Memory B cell (primary cell): ENCODE results near the gene STK16.

ENCODE experiments used
- ATAC-seq: fragments of 150-1000 bp; cut with Tn5 transposase; 2 replicates; pipeline ENCODE4 v1.10.0; 2021; ENCODE audit warnings: low read depth, mild to moderate bottlenecking, moderate library complexity
- DNase-seq, 2 donors: peaks; one replicate each; pipeline ENCODE4 v3.0.0; 2022; ENCODE audit warnings: low spot score in 2 of 2
- H3K27ac Mint-ChIP-seq: one replicate; pipeline ENCODE4 v1.8.0; 2022; ENCODE audit warnings: mild to moderate bottlenecking, moderate library complexity, mixed read lengths
- H3K27me3 Mint-ChIP-seq: one replicate; pipeline ENCODE4 v1.8.0; 2022; ENCODE audit warnings: mixed read lengths
- H3K36me3 Mint-ChIP-seq: one replicate; pipeline ENCODE4 v1.8.0; 2022; ENCODE audit warnings: mild to moderate bottlenecking, mixed read lengths
- H3K4me1 Mint-ChIP-seq: one replicate; pipeline ENCODE4 v1.8.0; 2022; ENCODE audit warnings: mixed read lengths
- H3K4me3 Mint-ChIP-seq: one replicate; pipeline ENCODE4 v1.8.0; 2022; ENCODE audit warnings: mild to moderate bottlenecking, moderate library complexity, mixed read lengths
- H3K9me3 Mint-ChIP-seq: one replicate; pipeline ENCODE4 v1.8.0; 2022; ENCODE audit warnings: mixed read lengths

STK16 gene

DNA sequence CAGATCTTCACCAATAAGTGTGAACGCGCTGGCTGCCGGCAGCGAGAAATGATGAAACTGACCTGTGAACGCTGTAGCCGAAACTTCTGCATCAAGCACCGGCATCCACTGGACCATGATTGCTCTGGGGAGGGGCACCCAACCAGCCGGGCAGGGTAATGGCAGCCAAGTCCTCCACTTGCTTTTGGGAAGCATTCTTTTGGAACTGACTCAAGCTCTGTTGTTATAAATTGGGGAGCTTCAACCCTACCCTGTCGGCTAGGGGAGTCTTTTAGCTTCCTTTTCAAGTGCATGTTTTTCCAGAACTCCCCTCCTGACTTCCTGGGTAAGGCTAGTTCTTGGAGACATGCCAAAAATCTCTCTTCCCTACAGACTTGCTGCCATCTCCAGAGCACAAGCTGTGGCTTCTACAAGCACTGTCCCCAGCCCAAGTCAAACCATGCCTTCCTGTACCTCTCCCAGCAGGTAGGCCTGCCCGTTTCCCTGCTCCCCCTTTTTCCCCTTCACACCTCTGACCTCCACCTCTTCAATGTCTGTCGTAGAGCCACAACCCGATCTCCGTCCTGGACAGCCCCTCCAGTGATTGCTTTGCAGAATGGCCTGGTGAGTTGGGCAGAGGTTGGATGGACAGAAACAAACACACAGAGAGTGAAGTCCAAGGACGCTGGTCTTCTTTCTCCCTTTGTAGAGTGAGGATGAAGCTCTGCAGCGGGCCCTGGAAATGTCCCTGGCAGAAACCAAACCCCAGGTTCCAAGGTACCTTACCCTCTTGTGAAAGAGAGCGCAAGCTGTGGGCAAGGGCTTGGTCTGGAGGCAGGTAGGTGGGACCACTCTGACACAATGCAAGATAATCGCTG, 37.2 kb upstream of the STK16 start:
- no peak for DNase-seq
- Mint-ChIP-seq H3K4me1 (peaks cover 19% of the 10 kb centered on the region), H3K4me3 (peak overlapping the region; percentile 82), H3K36me3 (no peaks in the 10 kb centered on the region), H3K27me3 (no peaks in the 10 kb centered on the region), H3K9me3 (no peaks in the 10 kb centered on the region), H3K27ac (no peak overlapping the region)
- ATAC-seq = no peak

- H3K9me3 Mint-ChIP-seq = no peaks in the 10 kb centered on the region
- no peak for DNase-seq
- peaks cover 19% of the 10 kb centered on the region for H3K4me1 Mint-ChIP-seq
- no peaks in the 10 kb centered on the region for H3K27me3 Mint-ChIP-seq
- no peak overlapping the region for H3K4me3 Mint-ChIP-seq
- no peak for ATAC-seq
- H3K27ac Mint-ChIP-seq = peak overlapping the region; percentile 28
- peaks cover 3% of the 10 kb centered on the region for H3K36me3 Mint-ChIP-seq
These were observed 35.8 kb upstream of the STK16 start for GRCh38 chr2:219209236-219210195.

DNA sequence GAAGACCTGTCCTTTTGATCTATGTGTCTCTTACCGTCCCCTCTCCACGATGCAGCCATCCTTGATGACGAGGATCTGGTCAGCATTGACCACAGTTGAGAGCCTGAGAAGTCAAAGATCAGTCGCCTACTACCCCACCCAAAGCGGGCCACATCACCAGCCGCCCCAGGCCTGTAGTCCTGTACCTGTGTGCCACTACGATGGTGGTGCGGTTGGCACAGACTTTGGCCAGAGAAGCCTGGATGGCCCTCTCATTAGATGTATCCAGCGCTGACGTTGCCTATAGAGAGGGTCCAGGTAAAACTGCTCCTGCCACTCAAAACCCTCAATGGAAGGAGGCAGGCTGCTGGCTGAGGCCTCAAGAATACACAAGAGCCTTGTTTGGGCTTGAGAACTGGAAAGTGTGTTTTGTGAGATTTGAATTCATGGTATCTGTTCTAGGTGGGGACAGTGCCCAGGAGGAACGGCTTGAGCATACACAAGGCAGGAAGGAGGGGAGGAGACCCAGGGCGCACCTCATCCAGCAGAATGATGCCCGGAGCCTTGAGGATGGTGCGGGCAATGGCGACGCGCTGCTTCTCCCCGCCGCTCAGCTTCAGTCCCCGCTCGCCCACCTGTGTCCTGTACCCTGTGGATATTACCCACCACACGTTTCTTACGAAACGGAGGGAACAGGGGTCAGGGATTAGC, 34.9 kb upstream of the STK16 start:
- Mint-ChIP-seq H3K4me1 (peaks cover 19% of the 10 kb centered on the region), H3K27me3 (no peaks in the 10 kb centered on the region), H3K27ac (no peak overlapping the region), H3K9me3 (no peaks in the 10 kb centered on the region), H3K4me3 (no peak overlapping the region), H3K36me3 (peaks cover 3% of the 10 kb centered on the region)
- no peak for DNase-seq
- no peak for ATAC-seq

GRCh38 chr2:219210886-219211362, 34.4 kb upstream of the STK16 start:
- peak overlapping the region; percentile 63 for H3K27ac Mint-ChIP-seq
- DNase-seq (no peak), ATAC-seq (no peak)
- H3K27me3 Mint-ChIP-seq = no peaks in the 10 kb centered on the region
- no peak overlapping the region for H3K4me3 Mint-ChIP-seq
- peaks cover 19% of the 10 kb centered on the region for H3K4me1 Mint-ChIP-seq
- H3K9me3 Mint-ChIP-seq = no peaks in the 10 kb centered on the region
- peaks cover 3% of the 10 kb centered on the region for H3K36me3 Mint-ChIP-seq

DNA sequence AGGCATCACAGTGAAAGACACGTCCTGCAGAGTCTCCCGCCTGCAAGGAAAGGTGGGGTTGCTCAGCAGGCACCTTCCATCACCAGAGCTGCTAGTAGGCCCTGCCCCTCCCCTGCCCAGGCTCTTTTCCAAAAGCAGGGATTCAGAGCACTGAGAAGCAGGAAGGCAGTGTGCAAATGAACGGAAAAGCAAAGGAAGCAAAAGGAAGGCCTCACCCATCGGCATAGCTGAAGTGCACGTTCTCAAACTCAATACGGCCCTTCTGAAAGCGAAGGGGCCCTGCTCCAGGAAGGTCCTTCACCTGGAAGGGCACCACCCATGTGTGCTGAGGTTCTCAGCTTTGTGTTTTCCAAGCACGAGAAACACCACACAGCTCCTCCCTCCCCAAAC, 32.3 kb upstream of the STK16 start:
- no peaks in the 10 kb centered on the region for H3K27me3 Mint-ChIP-seq
- H3K9me3 Mint-ChIP-seq = no peaks in the 10 kb centered on the region
- no peak overlapping the region for H3K4me3 Mint-ChIP-seq
- DNase-seq = no peak
- H3K27ac Mint-ChIP-seq = no peak overlapping the region
- H3K36me3 Mint-ChIP-seq = peaks cover 3% of the 10 kb centered on the region
- no peak for ATAC-seq
- peaks cover 19% of the 10 kb centered on the region for H3K4me1 Mint-ChIP-seq

GRCh38 chr2:219213486-219214071, 31.7 kb upstream of the STK16 start:
- no peak overlapping the region for H3K27ac Mint-ChIP-seq
- no peaks in the 10 kb centered on the region for H3K27me3 Mint-ChIP-seq
- H3K9me3 Mint-ChIP-seq = no peaks in the 10 kb centered on the region
- DNase-seq (no peak), ATAC-seq (no peak)
- peaks cover 3% of the 10 kb centered on the region for H3K36me3 Mint-ChIP-seq
- no peak overlapping the region for H3K4me3 Mint-ChIP-seq
- H3K4me1 Mint-ChIP-seq = peaks cover 17% of the 10 kb centered on the region

DNA sequence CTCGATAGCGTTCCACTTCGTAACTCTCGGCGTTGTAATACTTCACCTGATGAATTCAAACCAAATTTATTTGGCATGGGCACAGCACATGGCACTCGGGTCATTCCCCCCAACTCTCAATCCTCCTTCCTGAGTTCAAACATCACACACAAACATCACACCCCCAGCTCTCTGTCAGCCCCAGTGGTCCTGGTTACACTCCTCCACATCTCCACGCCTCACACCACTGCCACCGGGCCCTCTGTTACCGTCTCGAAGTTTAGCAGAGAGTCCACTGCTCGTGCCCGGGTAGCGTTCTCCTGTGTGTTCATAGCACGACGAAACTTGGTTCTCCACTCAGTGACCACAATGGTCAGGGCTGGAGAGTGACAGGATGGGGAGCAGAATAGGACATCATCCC, 31.1 kb upstream of the STK16 start:
- H3K4me3 Mint-ChIP-seq = no peak overlapping the region
- ATAC-seq = no peak
- no peaks in the 10 kb centered on the region for H3K27me3 Mint-ChIP-seq
- no peaks in the 10 kb centered on the region for H3K9me3 Mint-ChIP-seq
- peaks cover 17% of the 10 kb centered on the region for H3K4me1 Mint-ChIP-seq
- H3K36me3 Mint-ChIP-seq = peaks cover 3% of the 10 kb centered on the region
- no peak for DNase-seq
- H3K27ac Mint-ChIP-seq = no peak overlapping the region

DNA sequence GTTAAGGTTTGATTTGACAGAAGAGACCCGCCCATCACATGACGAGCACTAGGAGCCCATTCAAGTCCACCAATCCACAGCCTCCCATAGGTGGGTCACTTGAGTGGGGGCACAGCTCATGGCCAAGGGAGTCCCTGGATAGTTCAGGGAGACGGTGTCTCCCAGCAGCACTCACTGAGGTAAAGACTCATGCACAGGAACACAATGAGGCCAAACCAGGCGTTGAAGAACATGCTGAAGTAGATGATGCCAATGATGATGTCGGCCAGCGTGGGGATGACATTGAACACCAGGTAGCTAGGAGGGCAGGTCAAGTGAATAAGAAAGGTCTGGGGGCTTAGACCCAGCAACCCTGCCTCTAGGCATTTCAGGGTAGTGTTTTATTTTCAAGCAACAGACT, 30.5 kb upstream of the STK16 start:
- no peak overlapping the region for H3K27ac Mint-ChIP-seq
- no peak overlapping the region for H3K4me3 Mint-ChIP-seq
- no peak for ATAC-seq
- DNase-seq = no peak
- H3K9me3 Mint-ChIP-seq = no peaks in the 10 kb centered on the region
- H3K27me3 Mint-ChIP-seq = no peaks in the 10 kb centered on the region
- H3K4me1 Mint-ChIP-seq = peaks cover 19% of the 10 kb centered on the region
- peaks cover 5% of the 10 kb centered on the region for H3K36me3 Mint-ChIP-seq

DNA sequence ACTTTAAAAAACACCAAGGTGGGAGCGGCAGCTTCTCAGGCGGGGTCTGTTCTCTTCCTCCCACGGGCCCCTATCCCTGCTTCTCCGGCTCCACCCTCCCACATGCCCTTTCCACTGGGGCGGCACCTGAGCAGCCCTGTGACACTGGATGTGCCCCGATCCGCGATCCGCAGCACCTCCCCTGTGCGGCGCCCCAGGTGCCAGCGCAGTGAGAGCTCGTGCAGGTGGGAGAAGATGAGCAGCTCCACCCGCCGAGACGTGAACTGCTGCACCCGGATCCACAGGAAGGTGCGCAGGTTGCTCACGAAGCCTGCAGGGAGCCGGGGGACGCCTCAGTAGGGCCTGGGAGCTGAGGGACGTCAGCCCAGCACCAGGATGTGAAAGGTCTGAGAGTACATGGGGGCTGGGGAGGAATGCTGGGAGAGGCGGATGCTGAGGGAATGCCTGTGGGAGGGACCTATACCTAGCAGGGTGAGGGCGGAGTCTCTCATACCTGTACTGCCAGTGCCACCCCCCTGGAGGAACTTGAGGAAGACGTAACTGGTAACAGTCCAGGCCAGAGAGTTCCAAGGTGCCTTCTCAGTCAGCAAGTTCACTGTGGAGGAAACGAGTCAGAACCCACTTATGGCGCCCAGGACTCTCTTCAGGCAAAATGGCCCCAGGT, 29.3 kb upstream of the STK16 start:
- ATAC-seq (no peak), DNase-seq (no peak)
- Mint-ChIP-seq H3K4me3 (no peak overlapping the region), H3K27me3 (no peaks in the 10 kb centered on the region), H3K27ac (no peak overlapping the region), H3K4me1 (peaks cover 19% of the 10 kb centered on the region), H3K9me3 (no peaks in the 10 kb centered on the region), H3K36me3 (peaks cover 7% of the 10 kb centered on the region)

DNA sequence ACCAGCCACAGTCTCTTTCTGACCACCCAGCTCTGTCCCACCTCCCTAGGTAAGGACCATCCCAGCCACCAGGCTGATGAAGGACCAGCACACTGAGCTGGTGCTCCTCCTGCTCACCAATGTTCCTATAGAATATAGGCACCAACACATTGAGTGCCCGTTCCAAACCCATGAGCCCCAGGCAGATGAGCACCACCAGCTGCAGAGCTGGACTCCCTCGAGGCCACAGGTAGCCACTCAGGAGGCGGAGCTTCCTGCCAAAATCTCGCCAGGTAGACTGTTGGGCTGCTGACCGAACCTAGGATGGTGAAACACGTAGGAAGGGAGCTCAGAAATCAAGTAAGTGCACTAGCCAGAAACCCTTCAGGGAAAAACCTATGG, 28.8 kb upstream of the STK16 start:
- Mint-ChIP-seq H3K27ac (no peak overlapping the region), H3K27me3 (no peaks in the 10 kb centered on the region), H3K36me3 (peaks cover 11% of the 10 kb centered on the region), H3K4me1 (peaks cover 15% of the 10 kb centered on the region), H3K4me3 (no peak overlapping the region), H3K9me3 (no peaks in the 10 kb centered on the region)
- no peak for DNase-seq
- ATAC-seq = no peak

GRCh38 chr2:219218217-219218731, 27.0 kb upstream of the STK16 start:
- DNase-seq = peak in 1 of 2 donors; percentile 40
- peak overlapping the region; percentile 6 for H3K27ac Mint-ChIP-seq
- H3K9me3 Mint-ChIP-seq = no peaks in the 10 kb centered on the region
- peak overlapping the region; percentile 82 for H3K4me3 Mint-ChIP-seq
- peaks cover 12% of the 10 kb centered on the region for H3K4me1 Mint-ChIP-seq
- ATAC-seq = peak; percentile 25
- H3K36me3 Mint-ChIP-seq = peaks cover 13% of the 10 kb centered on the region
- H3K27me3 Mint-ChIP-seq = no peaks in the 10 kb centered on the region

- no peaks in the 10 kb centered on the region for H3K27me3 Mint-ChIP-seq
- DNase-seq = peak; percentile 79 to 84
- H3K9me3 Mint-ChIP-seq = no peaks in the 10 kb centered on the region
- peaks cover 12% of the 10 kb centered on the region for H3K4me1 Mint-ChIP-seq
- peak within 1 kb of the TSS; percentile 41 for H3K27ac Mint-ChIP-seq
- peaks cover 16% of the 10 kb centered on the region for H3K36me3 Mint-ChIP-seq
- H3K4me3 Mint-ChIP-seq = peak within 1 kb of the TSS; percentile 82
- peak; percentile 96 for ATAC-seq
These were observed 26.3 kb upstream of the STK16 start, which contains the start of gene ABCB6 for GRCh38 chr2:219218732-219219701. TSS of gene ABCB6 (minus strand) at chr2:219218958. CDS start at chr2:219218673, 285 bp downstream.
